ENCODE results near the gene PEX11B.

GRCh38 chr1:145958734-145959133, 40.2 kb upstream of the PEX11B start:
- TF ChIP-seq CTCF (conservative IDR thresholded peaks at IDR 0.05; ENCODE audit: low read depth, low read length) (no peak), EZH2 (IDR thresholded peaks at IDR 0.05; ENCODE audit: borderline replicate concordance, low read depth, low read length, poor library complexity, severe bottlenecking) (no peak)
